BJ (cell line): ENCODE data around the gene DCDC2C. TPM values are rescaled to one million over a fixed set of nuclear protein-coding genes. Genes with fewer than 3 reads are reported as not detected.

Source experiments
- CTCF ChIA-PET: fragments of 350-600 bp; formaldehyde crosslinking; extraction: SDS; loops from one replicate; lab custom pipeline; 2021; ENCODE audit warnings: antibody characterized with exemption, inconsistent platforms; lab: Yijun Ruan, JAX
- POLR2A ChIA-PET: fragments of 300-600 bp; sonication (Branson Sonifier 250); formaldehyde crosslinking; extraction: SDS; loops from one replicate; lab custom pipeline; 2021; ENCODE audit warnings: antibody characterized with exemption; lab: Charles Lee
- DNase-seq: peaks from one replicate; pipeline ENCODE4 v3.0.0-alpha.2; 2011; ENCODE audit warnings: low read depth
- H3K27me3 ChIP-seq: 2 replicates; pipeline ENCODE4 v1.6.0; 2011; ENCODE audit warnings: low read length; ENCODE audit not compliant: control insufficient read depth, insufficient read depth
- H3K36me3 ChIP-seq: 2 replicates; pipeline ENCODE4 v1.5.1; 2011; ENCODE audit warnings: low read length; ENCODE audit not compliant: control insufficient read depth, insufficient read depth
- H3K4me3 ChIP-seq: 2 replicates; pipeline ENCODE4 v1.5.1; 2011; ENCODE audit warnings: low read depth, mild to moderate bottlenecking, control low read depth, low read length
- polyA plus RNA-seq: library from polyadenylated mRNA; depleted of rRNA; stranded (reverse); fragments of >200 nt; gene quantifications from 2 replicates; pipeline ENCODE4 v1.2.3, GENCODE V29; 2011
- TF ChIP-seq, protein P1 (sequence below): IDR thresholded peaks from 2 replicates; pipeline ENCODE4 v1.5.1; 2011; ENCODE audit warnings: low read depth, mild to moderate bottlenecking, control low read depth, inconsistent platforms, low read length, moderate library complexity; ENCODE audit not compliant: insufficient read depth

DCDC2C gene
- polyA plus RNA-seq, 1 experiment, result not detected

DNA sequence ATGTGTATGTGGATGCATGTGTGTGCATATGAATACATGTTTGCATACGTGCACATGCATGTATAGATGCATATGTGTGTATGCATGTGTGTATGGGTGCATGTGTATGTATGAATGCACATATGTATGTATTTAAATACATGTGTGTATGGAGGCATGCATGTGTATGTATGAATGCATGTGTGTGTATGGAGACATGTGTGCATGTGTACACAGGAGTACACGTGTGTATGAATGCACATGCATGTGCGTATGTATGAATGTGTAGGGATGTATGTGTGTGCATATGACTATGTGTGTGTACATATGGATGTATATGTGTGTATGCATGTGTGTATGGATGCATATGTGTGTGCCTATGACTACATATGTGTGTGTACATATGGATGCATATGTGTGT, 51.9 kb downstream of the DCDC2C start:
- CTCF ChIA-PET, result no interaction called here
- POLR2A ChIA-PET, result no interaction called here
- TF ChIP-seq, protein P1, sequence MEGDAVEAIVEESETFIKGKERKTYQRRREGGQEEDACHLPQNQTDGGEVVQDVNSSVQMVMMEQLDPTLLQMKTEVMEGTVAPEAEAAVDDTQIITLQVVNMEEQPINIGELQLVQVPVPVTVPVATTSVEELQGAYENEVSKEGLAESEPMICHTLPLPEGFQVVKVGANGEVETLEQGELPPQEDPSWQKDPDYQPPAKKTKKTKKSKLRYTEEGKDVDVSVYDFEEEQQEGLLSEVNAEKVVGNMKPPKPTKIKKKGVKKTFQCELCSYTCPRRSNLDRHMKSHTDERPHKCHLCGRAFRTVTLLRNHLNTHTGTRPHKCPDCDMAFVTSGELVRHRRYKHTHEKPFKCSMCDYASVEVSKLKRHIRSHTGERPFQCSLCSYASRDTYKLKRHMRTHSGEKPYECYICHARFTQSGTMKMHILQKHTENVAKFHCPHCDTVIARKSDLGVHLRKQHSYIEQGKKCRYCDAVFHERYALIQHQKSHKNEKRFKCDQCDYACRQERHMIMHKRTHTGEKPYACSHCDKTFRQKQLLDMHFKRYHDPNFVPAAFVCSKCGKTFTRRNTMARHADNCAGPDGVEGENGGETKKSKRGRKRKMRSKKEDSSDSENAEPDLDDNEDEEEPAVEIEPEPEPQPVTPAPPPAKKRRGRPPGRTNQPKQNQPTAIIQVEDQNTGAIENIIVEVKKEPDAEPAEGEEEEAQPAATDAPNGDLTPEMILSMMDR, result no peak
- Histone ChIP-seq H3K4me3 (no peak overlapping the region), H3K36me3 (no peaks in the 10 kb centered on the region), H3K27me3 (no peaks in the 10 kb centered on the region)
- DNase-seq, result no peak

DNA sequence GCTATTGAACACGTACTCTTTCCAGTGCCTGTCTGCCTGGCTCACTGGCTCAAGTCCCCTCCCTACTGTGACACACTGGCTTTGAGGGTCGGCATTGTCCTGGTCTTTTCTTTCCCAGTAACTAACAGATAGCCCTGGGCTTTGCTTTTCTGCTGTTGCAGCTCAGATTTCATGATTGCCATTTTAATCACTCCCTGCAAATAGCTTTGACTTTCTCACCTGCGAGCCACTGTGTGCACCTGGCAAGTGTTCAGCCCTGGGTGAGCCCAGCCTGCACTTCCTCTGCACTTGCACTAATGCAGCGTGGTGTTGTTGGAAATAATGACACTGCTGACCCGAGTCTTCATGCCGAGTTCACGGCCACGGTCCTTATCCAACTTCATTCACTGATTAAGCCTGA, 52.9 kb downstream of the DCDC2C start:
- DNase-seq, result no peak
- ChIA-PET POLR2A (no interaction called here), CTCF (interaction anchor here (0.6 kb wide), 1 partner anchor 859 kb away, joined by 4 read pairs; no protein-coding TSS in a partner anchor)
- no peaks in the 10 kb centered on the region for H3K36me3 ChIP-seq
- no peaks in the 10 kb centered on the region for H3K27me3 ChIP-seq
- H3K4me3 ChIP-seq, result no peak overlapping the region
- TF ChIP-seq, protein P1, result no peak

DNA sequence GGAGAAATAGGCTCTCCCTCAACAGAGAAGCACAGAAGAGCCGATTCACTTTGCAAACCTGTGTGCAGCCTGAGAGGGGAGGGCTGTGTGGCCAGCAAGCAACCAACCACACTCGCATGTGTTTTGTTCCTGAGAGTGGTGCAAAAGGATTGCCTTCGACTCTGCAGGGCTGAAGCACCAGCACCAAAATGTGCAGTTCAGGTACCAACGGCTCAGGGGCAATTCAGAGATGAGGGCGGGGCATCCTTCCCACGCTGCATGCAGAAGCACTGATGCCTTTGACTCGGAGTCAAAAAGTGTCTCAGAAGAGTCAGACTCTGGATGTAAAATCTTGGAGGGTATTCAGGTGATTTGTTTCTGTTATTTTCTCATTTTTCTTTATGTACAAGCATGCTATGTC, 55.5 kb downstream of the DCDC2C start:
- Histone ChIP-seq H3K27me3 (no peaks in the 10 kb centered on the region), H3K4me3 (no peak overlapping the region), H3K36me3 (no peaks in the 10 kb centered on the region)
- TF ChIP-seq, protein P1, result no peak
- CTCF ChIA-PET, result no interaction called here
- POLR2A ChIA-PET, result no interaction called here
- DNase-seq, result no peak

DNA sequence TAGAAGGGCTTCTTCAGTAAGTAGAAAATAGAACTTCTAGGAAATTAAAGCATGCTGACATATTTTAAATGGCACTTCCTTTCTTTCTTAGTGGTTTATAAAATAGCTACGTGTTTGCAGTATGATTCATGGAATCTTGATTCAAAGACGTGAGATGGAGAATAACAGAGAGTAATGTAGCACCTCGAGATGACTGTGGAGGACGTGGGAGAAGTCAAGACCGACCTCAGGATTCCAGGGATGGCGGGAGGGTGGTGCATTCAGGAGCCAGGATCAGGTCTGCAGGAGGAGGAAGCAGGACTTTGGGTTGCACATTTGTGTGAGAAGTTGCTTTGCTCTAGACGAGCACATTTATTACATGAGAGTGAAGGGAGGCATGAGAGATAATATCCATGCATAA, 56.0 kb downstream of the DCDC2C start:
- peak; percentile 10 for DNase-seq

DNA sequence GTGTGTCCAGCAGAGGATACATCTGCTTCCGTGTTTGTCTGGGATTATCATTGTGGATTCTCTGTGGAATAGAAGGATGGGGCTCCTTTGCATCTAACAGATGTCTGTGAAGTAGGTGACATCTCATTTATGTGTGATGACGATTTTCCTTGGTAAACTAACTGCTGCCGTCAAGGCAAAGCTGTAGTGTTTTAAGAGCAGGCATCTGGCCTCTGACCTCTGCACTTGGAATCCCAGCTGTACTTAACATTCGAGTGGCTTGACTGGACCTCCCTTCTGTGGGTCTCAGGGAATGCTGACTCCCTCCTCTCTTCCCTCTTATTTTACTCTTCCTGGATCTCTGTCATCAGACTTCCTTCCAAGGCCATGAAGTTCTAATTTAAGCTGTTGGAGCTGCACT, 56.4 kb downstream of the DCDC2C start:
- no peaks in the 10 kb centered on the region for H3K27me3 ChIP-seq
- CTCF ChIA-PET, result no interaction called here
- TF ChIP-seq, protein P1, result no peak
- H3K4me3 ChIP-seq, result no peak overlapping the region
- no peaks in the 10 kb centered on the region for H3K36me3 ChIP-seq
- POLR2A ChIA-PET, result no interaction called here
- no peak for DNase-seq

More for the DNA sequence above, 56.0 kb downstream of the DCDC2C start:
- Histone ChIP-seq H3K4me3 (no peak overlapping the region), H3K36me3 (no peaks in the 10 kb centered on the region), H3K27me3 (no peaks in the 10 kb centered on the region)
- CTCF ChIA-PET, result no interaction called here
- TF ChIP-seq, protein P1, result no peak
- POLR2A ChIA-PET, result no interaction called here
